K562 (cell line): Measurements from ENCODE around the gene UROS.

Experiments
- EGR1 ChIP-seq: fragments of 450-650 bp; conservative IDR thresholded peaks from 2 replicates; pipeline ENCODE4 v1.6.1; 2017; ENCODE audit warnings: mild to moderate bottlenecking
- ELK1 ChIP-seq: sonication (generic); formaldehyde crosslinking; IDR thresholded peaks from 2 replicates; pipeline ENCODE4 v1.8.1; 2022; ENCODE audit warnings: missing genetic modification reagents
- EZH2 ChIP-seq: IDR thresholded peaks from 2 replicates; pipeline ENCODE4 v1.6.1; 2012; ENCODE audit warnings: low read depth, mild to moderate bottlenecking, inconsistent platforms, low read length, borderline replicate concordance
- FOXM1 ChIP-seq, 2 experiments: fragments of 450-650 bp in 1 of 2; sonication (generic) in 1 of 2; formaldehyde crosslinking in 1 of 2; IDR thresholded peaks; 2 replicates each; pipeline versions ENCODE4 v1.6.1 to v1.9.0; 2017 to 2022; ENCODE audit warnings: low read depth in 2 of 2, mild to moderate bottlenecking in 2 of 2, missing genetic modification reagents in 1 of 2, moderate library complexity in 1 of 2
- GTF2F1 ChIP-seq: IDR thresholded peaks from 2 replicates; pipeline ENCODE4 v1.6.1; 2011; ENCODE audit warnings: low read depth, low read length, improper control_type of control experiment
- MECOM ChIP-seq: fragments of 250-450 bp; sonication (Bioruptor Pico); IDR thresholded peaks from 2 replicates; pipeline ENCODE4 v1.8.0; 2022; ENCODE audit warnings: inconsistent platforms
- RNF2 ChIP-seq: sonication (generic); IDR thresholded peaks from 2 replicates; pipeline ENCODE4 v1.6.1; 2016
- ZNF699 ChIP-seq: fragments of 250-450 bp; sonication (Bioruptor Pico); IDR thresholded peaks from 2 replicates; pipeline ENCODE4 v1.8.0; 2021; ENCODE audit warnings: mild to moderate bottlenecking, moderate library complexity; ENCODE audit not compliant: insufficient replicate concordance
- ZNF766 ChIP-seq: fragments of 200-800 bp; sonication (Bioruptor generic); conservative IDR thresholded peaks from 2 replicates; pipeline ENCODE4 v1.6.1; 2016; ENCODE audit warnings: missing genetic modification characterization, missing compliant biosample characterization
- TF ChIP-seq, protein P1 (sequence below), 2 experiments: fragments of 450-650 bp; formaldehyde crosslinking in 1 of 2; IDR thresholded peaks; 2 replicates each; pipeline versions ENCODE4 v1.4.0 to v1.6.1; 2014 to 2020; ENCODE audit warnings: mild to moderate bottlenecking in 2 of 2, borderline replicate concordance in 1 of 2, low read depth in 1 of 2
- TF ChIP-seq, protein P2 (sequence below), 3 experiments: IDR thresholded peaks in 2 of 3; conservative IDR thresholded peaks in 1 of 3; 2 replicates each; pipeline ENCODE4 v1.5.1; 2011 to 2012; ENCODE audit warnings: low read length in 3 of 3, mild to moderate bottlenecking in 3 of 3, control low read depth in 2 of 3, improper control_type of control experiment in 1 of 3, inconsistent platforms in 1 of 3, low read depth in 1 of 3, mixed read lengths in 1 of 3, moderate library complexity in 1 of 3; ENCODE audit not compliant: insufficient read depth in 2 of 3

DNA sequence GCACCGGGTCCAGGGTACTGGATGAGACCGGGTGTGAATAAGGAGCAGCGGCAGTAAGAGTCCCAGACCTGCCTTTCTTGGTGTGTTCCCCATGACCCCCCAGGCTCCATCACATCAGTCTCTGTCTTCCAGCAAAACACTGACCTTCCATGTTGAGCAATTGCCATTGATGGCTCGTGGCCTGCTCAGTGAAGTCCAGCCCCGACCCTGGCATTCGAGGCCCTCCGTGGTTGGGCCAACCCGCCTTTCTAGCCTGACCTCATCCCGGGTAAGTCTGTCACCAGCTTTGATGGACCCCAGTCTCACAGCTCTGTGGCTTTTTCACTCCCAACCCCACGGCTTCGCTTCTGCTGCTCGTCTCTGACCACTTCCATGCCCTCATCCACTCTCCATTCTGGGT is 53.9 kb downstream of the UROS start:
- no peak for TF ChIP-seq GTF2F1
- TF ChIP-seq, protein P1, sequence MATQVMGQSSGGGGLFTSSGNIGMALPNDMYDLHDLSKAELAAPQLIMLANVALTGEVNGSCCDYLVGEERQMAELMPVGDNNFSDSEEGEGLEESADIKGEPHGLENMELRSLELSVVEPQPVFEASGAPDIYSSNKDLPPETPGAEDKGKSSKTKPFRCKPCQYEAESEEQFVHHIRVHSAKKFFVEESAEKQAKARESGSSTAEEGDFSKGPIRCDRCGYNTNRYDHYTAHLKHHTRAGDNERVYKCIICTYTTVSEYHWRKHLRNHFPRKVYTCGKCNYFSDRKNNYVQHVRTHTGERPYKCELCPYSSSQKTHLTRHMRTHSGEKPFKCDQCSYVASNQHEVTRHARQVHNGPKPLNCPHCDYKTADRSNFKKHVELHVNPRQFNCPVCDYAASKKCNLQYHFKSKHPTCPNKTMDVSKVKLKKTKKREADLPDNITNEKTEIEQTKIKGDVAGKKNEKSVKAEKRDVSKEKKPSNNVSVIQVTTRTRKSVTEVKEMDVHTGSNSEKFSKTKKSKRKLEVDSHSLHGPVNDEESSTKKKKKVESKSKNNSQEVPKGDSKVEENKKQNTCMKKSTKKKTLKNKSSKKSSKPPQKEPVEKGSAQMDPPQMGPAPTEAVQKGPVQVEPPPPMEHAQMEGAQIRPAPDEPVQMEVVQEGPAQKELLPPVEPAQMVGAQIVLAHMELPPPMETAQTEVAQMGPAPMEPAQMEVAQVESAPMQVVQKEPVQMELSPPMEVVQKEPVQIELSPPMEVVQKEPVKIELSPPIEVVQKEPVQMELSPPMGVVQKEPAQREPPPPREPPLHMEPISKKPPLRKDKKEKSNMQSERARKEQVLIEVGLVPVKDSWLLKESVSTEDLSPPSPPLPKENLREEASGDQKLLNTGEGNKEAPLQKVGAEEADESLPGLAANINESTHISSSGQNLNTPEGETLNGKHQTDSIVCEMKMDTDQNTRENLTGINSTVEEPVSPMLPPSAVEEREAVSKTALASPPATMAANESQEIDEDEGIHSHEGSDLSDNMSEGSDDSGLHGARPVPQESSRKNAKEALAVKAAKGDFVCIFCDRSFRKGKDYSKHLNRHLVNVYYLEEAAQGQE (IDR thresholded peaks at IDR 0.05; ENCODE audit: borderline replicate concordance) = no peak
- TF ChIP-seq, protein P1 (CRISPR knock-in tag; IDR thresholded peaks at IDR 0.05; ENCODE audit: low read depth) = no peak
- TF ChIP-seq EGR1 = no peak
- TF ChIP-seq FOXM1 (IDR thresholded peaks at IDR 0.05; ENCODE audit: low read depth) = no peak
- no peak for TF ChIP-seq FOXM1 (CRISPR knock-in tag; IDR thresholded peaks at IDR 0.05; ENCODE audit: low read depth)
- TF ChIP-seq EZH2 = no peak
- TF ChIP-seq MECOM = no peak
- TF ChIP-seq RNF2 = no peak
- TF ChIP-seq, protein P2, sequence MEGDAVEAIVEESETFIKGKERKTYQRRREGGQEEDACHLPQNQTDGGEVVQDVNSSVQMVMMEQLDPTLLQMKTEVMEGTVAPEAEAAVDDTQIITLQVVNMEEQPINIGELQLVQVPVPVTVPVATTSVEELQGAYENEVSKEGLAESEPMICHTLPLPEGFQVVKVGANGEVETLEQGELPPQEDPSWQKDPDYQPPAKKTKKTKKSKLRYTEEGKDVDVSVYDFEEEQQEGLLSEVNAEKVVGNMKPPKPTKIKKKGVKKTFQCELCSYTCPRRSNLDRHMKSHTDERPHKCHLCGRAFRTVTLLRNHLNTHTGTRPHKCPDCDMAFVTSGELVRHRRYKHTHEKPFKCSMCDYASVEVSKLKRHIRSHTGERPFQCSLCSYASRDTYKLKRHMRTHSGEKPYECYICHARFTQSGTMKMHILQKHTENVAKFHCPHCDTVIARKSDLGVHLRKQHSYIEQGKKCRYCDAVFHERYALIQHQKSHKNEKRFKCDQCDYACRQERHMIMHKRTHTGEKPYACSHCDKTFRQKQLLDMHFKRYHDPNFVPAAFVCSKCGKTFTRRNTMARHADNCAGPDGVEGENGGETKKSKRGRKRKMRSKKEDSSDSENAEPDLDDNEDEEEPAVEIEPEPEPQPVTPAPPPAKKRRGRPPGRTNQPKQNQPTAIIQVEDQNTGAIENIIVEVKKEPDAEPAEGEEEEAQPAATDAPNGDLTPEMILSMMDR (IDR thresholded peaks at IDR 0.05 in 2 of 3, conservative IDR thresholded peaks at IDR 0.05 in 1 of 3; ENCODE audit: insufficient read depth in 2 of 3, low read depth in 1 of 3, low read length in 3 of 3) = no peak
- no peak for TF ChIP-seq ZNF766 (CRISPR knock-in tag)
- TF ChIP-seq ELK1 = no peak
- no peak for TF ChIP-seq ZNF699 (CRISPR knock-in tag)
